Measurements from ENCODE around the gene FTCD. TPM values are rescaled to one million over a fixed set of nuclear protein-coding genes. Genes with fewer than 3 reads are reported as not detected.

FTCD gene
- total RNA-seq, 1 donor from 2014 or later: 2.3 TPM

DNA sequence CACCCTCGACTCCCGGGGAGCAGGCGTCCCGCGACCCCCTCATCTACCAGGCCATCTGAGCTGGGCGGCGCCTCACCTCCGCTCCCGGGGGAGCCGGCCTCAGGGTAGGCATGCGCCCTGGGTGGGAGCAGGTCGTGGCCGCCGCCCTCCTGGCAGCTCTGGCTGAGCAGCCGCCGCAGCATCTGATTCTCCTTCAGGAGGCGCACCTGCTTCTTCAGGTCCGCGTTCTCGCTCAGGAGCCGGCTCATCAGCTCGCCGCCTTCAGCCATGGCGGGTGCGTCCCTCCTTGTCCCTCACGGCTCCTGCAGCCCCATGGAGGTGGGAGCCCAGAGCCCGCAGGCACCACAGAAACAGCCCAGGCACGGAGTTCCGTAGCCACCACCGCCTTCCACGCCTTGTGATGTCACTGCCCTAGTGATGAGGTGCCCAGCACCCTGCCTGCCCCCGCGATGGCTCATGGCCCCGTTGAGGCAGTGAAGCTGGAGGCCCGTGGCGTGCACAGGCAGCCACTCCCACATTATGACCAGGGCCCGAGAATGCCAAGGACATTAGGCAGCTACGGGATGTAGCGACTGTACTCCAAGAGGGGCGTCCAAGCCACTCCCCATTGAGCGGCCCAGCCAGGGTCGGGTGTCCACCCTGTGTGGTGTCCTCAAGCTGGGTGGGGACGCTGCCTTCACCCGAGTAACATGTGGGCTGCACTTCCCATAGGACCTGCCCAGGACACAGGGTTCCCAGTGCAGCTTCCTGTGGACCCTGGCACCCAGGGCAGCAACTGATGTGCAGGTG is 27.4 kb upstream of the FTCD start:
- H3K9me3 Mint-ChIP-seq (ENCODE audit: unreplicated experiment): no peaks in the 10 kb centered on the region
- no peaks in the 10 kb centered on the region for H3K27me3 Mint-ChIP-seq (ENCODE audit: unreplicated experiment)
- TF ChIP-seq, protein P1, sequence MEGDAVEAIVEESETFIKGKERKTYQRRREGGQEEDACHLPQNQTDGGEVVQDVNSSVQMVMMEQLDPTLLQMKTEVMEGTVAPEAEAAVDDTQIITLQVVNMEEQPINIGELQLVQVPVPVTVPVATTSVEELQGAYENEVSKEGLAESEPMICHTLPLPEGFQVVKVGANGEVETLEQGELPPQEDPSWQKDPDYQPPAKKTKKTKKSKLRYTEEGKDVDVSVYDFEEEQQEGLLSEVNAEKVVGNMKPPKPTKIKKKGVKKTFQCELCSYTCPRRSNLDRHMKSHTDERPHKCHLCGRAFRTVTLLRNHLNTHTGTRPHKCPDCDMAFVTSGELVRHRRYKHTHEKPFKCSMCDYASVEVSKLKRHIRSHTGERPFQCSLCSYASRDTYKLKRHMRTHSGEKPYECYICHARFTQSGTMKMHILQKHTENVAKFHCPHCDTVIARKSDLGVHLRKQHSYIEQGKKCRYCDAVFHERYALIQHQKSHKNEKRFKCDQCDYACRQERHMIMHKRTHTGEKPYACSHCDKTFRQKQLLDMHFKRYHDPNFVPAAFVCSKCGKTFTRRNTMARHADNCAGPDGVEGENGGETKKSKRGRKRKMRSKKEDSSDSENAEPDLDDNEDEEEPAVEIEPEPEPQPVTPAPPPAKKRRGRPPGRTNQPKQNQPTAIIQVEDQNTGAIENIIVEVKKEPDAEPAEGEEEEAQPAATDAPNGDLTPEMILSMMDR (IDR thresholded peaks at IDR 0.05): no peak
- H3K4me1 Mint-ChIP-seq (ENCODE audit: unreplicated experiment): peaks cover 12% of the 10 kb centered on the region
- H3K4me3 Mint-ChIP-seq (ENCODE audit: unreplicated experiment): peak overlapping the region; percentile 68
- no peak for DNase-seq (ENCODE audit: extremely low spot score, unreplicated experiment)
- H3K36me3 Mint-ChIP-seq (ENCODE audit: unreplicated experiment): peaks cover 3% of the 10 kb centered on the region
- peak overlapping the region; percentile 54 for H3K27ac Mint-ChIP-seq (ENCODE audit: unreplicated experiment)

DNA sequence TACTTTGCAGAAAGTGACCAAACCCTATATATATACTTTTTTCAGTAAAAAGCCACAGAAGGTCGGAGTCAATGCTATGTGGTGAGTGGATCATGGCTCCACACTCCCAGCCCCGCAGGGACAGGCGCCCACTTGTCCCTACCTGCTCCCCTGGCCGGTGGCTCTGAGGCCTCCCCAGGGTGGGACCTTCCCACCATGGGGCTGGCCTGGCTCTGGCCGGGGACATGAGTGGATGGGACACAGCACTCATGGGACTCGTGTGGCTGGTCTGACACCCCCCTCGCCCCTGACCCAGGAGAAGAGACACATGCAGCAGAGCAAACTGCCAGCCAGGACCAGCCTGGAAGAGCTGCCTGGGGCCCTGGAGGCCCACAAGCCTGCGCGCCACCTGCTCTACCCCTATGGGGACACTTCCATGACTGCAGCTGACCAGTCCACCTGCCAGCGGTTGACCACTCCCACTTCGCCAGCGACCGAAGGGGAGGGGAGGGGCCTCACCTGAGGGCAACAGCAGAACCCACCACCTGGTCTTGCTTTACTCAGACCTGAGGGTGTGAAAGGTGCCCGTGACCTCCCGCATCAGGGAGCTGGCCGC is 26.7 kb upstream of the FTCD start:
- H3K4me3 Mint-ChIP-seq (ENCODE audit: unreplicated experiment): no peak overlapping the region
- H3K27me3 Mint-ChIP-seq (ENCODE audit: unreplicated experiment): no peaks in the 10 kb centered on the region
- TF ChIP-seq, protein P1 (IDR thresholded peaks at IDR 0.05): no peak
- H3K27ac Mint-ChIP-seq (ENCODE audit: unreplicated experiment): no peak overlapping the region
- peaks cover 7% of the 10 kb centered on the region for H3K9me3 Mint-ChIP-seq (ENCODE audit: unreplicated experiment)
- H3K4me1 Mint-ChIP-seq (ENCODE audit: unreplicated experiment): peaks cover 12% of the 10 kb centered on the region
- H3K36me3 Mint-ChIP-seq (ENCODE audit: unreplicated experiment): peaks cover 4% of the 10 kb centered on the region
- no peak for DNase-seq (ENCODE audit: extremely low spot score, unreplicated experiment)

DNA sequence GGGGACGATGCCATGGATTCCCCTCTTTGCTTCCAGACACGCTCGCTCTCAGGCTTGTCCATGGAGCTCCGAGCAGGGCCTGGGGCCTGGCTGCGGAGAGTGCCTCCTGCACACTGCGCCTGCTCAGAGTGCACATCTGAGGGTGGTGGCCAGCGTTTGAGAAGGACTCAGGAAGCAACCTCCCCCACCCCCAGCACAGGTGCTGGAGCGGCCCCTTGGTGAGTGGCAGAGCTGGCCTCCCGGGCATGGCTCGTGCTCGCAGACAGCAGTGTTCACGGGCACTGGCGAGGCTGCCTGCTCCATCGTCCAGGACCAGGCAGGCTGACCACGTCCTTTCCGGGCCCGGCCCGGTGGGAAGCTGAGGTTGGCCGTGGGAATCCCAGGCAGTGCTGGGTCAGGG is 26.1 kb upstream of the FTCD start:
- Mint-ChIP-seq H3K27me3 (ENCODE audit: unreplicated experiment) (no peaks in the 10 kb centered on the region), H3K36me3 (ENCODE audit: unreplicated experiment) (peaks cover 5% of the 10 kb centered on the region), H3K9me3 (ENCODE audit: unreplicated experiment) (peaks cover 12% of the 10 kb centered on the region), H3K4me3 (ENCODE audit: unreplicated experiment) (no peak overlapping the region), H3K27ac (ENCODE audit: unreplicated experiment) (no peak overlapping the region), H3K4me1 (ENCODE audit: unreplicated experiment) (peaks cover 12% of the 10 kb centered on the region)
- DNase-seq (ENCODE audit: extremely low spot score, unreplicated experiment): peak; percentile 83
- TF ChIP-seq, protein P1 (IDR thresholded peaks at IDR 0.05): no peak

DNA sequence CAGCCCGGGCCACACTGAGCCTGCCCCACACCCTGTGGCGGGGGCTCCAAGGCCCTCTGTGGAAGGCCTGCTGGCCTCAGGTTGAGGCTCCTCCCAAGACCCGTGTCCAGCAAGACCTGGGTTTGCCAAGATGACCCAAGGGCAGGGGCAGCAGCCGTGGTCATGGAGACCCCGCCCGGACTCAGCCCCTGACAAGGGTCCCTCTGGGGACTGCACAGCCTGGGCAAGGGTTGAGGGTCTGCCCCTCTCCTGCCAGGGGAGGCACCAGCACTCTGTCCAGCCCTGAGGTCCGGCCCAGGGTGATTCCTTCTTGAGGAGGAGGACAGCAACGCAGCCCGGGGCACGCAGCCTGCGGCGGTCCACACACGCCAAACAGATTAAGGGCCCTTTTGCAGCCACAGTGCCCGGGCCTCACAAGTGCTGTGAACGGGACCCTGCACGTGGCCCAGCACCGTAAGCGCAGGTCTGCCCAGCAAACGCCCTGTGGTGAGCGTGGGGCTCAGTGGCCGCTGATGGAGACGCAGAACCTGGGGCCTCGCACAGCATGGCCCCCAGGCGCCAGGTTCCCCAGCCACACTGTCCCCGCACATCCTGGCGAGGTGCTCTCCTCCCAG is 25.5 kb upstream of the FTCD start:
- Mint-ChIP-seq H3K27me3 (ENCODE audit: unreplicated experiment) (peaks cover 2% of the 10 kb centered on the region), H3K4me1 (ENCODE audit: unreplicated experiment) (peaks cover 12% of the 10 kb centered on the region), H3K36me3 (ENCODE audit: unreplicated experiment) (peaks cover 5% of the 10 kb centered on the region), H3K4me3 (ENCODE audit: unreplicated experiment) (no peak overlapping the region), H3K9me3 (ENCODE audit: unreplicated experiment) (peaks cover 17% of the 10 kb centered on the region), H3K27ac (ENCODE audit: unreplicated experiment) (no peak overlapping the region)
- TF ChIP-seq, protein P1 (IDR thresholded peaks at IDR 0.05): no peak
- DNase-seq (ENCODE audit: extremely low spot score, unreplicated experiment): peak; percentile 82

All from osteocyte (in vitro differentiated cells).